Measurements from ENCODE around the gene RTN4.

- TF ChIP-seq CTCF (IDR thresholded peaks at IDR 0.05) (no peak), POLR2A (IDR thresholded peaks at IDR 0.05) (no peak)
Measured at GRCh38 chr2:55056024-55056521, 5.8 kb upstream of the RTN4 start.
